Choroid plexus epithelial cell (primary cell): ENCODE data around the gene MVB12B.

ENCODE experiments used
- DNase-seq: peaks from one replicate; pipeline ENCODE4 v3.0.0-alpha.2; 2010; ENCODE audit warnings: low read depth
- H3K4me3 ChIP-seq: 2 replicates; pipeline ENCODE4 v1.5.1; 2011; ENCODE audit warnings: low read depth, mild to moderate bottlenecking, control low read depth, low read length, moderate library complexity
- CTCF ChIP-seq: conservative IDR thresholded peaks from 2 replicates; pipeline ENCODE4 v1.5.1; 2011; ENCODE audit warnings: low read depth, mild to moderate bottlenecking, control low read depth, inconsistent platforms, low read length, moderate library complexity

The MVB12B gene

DNA sequence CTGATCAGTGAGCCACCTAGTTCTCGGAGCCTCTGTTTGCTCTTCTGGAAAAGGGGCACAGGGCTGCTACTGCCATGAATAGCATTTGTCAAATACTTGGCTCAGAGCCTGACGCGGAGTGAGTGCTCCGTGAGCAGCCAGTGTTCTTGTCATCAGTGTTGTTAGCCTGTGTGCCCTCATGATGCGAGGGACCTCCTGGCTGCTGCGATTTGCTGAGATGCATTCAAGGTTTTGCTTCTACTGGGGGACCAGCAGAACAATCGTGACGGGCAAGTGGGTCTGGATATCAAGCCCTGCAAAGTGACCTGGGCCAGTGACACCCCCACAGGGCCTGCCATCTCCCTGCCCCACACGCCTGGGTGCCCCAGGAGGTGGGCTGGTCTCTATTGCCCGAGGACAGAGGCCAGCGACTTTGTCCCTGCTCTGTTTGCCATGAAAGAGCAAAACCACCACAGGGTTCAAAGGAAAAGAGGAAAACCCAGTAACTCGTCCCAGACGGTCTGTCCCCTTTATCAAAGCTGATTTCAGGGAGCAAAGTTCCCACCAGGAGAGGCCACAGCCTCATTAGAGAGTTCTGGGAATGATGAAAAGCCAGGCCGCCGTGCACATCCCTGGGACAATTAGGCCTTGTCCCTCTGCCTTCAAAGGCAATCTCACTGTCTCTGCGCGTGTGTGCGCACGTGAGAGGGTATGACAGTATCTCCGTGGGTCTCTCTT lies 200.6 kb downstream of the MVB12B start:
- no peak for TF ChIP-seq CTCF
- no peak overlapping the region for H3K4me3 ChIP-seq
- DNase-seq, result no peak

DNA sequence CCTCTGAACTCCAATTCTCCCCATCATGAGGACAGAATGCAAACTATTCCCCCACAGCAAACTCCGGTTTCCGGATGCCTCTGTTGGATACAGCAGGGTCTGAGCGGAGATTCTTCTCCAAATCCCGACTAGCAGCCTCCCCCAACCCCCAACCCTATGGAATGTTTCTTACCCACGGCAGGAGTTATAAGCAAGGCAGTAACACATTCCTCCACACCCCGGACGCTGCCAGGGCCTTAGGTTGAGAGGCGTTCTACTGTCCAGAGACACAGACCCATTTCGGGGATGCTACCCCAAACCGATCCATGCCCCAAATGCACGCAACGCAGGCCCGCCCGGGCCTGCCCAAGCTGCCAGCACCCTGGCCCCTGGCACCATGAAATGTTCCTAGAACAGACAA lies 201.5 kb downstream of the MVB12B start:
- H3K4me3 ChIP-seq, result no peak overlapping the region
- no peak for DNase-seq
- no peak for TF ChIP-seq CTCF

DNA sequence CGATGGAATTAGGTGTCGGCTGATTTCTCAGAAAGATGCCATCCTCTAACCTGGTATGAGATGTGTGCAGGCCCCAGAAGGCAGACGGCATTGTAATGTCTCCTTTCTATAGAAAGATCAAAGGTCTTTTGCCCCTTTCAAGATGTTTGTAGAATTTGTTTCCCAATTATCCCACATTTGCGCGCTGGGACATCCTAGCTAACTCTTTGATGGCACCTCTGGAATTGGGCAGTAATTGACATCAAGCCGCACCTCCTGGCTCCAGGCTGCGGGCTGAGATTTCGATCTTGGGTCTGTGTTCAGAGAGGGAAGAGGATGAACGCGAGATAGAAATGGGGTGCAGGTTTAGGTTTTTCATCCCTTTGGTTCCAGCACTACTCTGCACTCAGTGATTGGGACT lies 202.3 kb downstream of the MVB12B start:
- DNase-seq, result no peak
- TF ChIP-seq CTCF, result no peak
- no peak overlapping the region for H3K4me3 ChIP-seq

DNA sequence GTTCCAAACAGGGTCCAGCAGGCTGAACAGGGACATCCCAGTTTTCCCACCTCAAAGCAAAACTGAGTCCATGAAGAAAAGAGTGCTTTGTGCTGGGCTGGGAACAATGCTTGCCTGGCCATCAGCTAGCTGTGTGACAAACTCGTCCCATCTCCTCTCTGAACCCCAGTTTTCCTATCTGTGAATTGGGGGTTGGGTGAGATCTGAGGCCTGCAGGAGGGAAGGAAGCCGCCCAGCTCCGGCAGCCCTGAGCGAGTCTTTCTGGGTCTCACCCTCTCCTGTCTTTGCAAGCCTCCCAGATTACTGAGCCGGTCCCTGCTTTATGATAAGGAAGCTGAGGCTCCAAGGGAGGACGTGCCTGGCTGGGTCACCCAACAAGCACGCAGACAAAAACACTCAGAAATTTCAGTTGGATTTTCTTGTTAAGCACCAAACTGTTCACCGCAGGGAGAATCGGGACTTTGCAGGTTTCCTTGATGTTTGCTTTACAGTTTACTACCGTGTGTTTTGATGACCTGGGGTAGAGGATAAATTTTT lies 204.5 kb downstream of the MVB12B start:
- H3K4me3 ChIP-seq, result no peak overlapping the region
- no peak for DNase-seq
- no peak for TF ChIP-seq CTCF

- H3K4me3 ChIP-seq, result no peak overlapping the region
- DNase-seq, result no peak
- no peak for TF ChIP-seq CTCF
These were observed 205.0 kb downstream of the MVB12B start for GRCh38 chr9:126531591-126531990.

DNA sequence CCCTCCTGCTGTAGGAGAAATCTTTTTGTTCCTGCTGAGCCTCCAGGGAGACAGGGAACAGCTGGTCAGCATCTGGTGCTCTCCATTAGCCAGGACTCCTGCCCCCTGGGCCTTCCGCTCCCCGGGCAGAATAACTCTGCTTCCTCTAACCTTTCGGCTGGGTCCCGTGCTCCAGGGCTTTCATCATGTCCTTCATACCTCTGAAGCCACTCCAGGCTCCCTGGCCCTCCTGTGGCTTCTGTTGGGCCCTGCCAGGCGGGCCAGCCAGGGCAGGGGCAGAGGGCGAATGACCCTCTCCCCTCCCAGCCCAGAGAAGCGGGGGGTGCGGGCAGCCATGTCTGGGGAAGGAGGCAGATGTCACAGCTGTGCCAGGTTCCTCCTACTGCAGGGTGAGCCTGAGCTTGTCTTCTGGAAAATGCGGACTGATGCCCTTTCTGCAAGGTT lies 205.4 kb downstream of the MVB12B start:
- no peak for TF ChIP-seq CTCF
- H3K4me3 ChIP-seq, result no peak overlapping the region
- DNase-seq, result peak; percentile 67

DNA sequence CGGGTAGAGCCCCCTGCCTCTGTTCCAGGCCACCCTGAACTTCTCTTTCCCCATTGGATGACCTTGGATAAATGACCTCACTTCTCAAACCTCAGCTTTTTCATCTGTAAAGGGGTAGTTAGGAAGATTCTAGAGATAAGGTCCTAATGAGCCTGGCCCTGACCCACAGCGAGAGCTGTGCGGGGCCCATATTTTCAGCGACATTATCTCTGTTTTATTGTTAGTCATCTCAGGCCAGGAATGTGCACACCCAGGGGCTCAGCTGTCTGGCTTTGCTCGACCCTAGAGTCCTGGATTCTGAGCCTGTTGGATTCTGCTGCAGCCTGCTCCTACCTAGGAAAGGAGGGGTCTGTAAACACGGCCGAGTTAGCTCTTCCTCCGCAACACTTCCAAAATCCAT lies 205.9 kb downstream of the MVB12B start:
- no peak for TF ChIP-seq CTCF

More for the DNA sequence above, 205.9 kb downstream of the MVB12B start:
- DNase-seq, result no peak
- H3K4me3 ChIP-seq, result no peak overlapping the region
